Measurements from ENCODE around the gene YBEY. TPM values are rescaled to one million over a fixed set of nuclear protein-coding genes. Genes with fewer than 3 reads are reported as not detected.

The YBEY gene
- total RNA-seq, 1 donor from 2014 or later = 10.6 TPM

GRCh38 chr21:46264690-46265144 is 21.4 kb upstream of the YBEY start:
- no peak overlapping the region for H3K4me3 Mint-ChIP-seq (ENCODE audit: unreplicated experiment)
- no peak for TF ChIP-seq CTCF (IDR thresholded peaks at IDR 0.05)
- no peaks in the 10 kb centered on the region for H3K27me3 Mint-ChIP-seq (ENCODE audit: low read depth)
- H3K27ac Mint-ChIP-seq (ENCODE audit: unreplicated experiment) = no peak overlapping the region
- H3K9me3 Mint-ChIP-seq (ENCODE audit: low read depth) = no peaks in the 10 kb centered on the region
- no peaks in the 10 kb centered on the region for H3K4me1 Mint-ChIP-seq (ENCODE audit: low read depth)
- peaks cover 34% of the 10 kb centered on the region for H3K36me3 Mint-ChIP-seq (ENCODE audit: low read depth)
- no peak for DNase-seq (ENCODE audit: low spot score)

GRCh38 chr21:46265736-46266525 is 20.2 kb upstream of the YBEY start:
- H3K27me3 Mint-ChIP-seq (ENCODE audit: low read depth) = no peaks in the 10 kb centered on the region
- no peaks in the 10 kb centered on the region for H3K9me3 Mint-ChIP-seq (ENCODE audit: low read depth)
- DNase-seq (ENCODE audit: low spot score) = no peak
- no peak for TF ChIP-seq CTCF (IDR thresholded peaks at IDR 0.05)
- no peaks in the 10 kb centered on the region for H3K4me1 Mint-ChIP-seq (ENCODE audit: low read depth)
- peaks cover 36% of the 10 kb centered on the region for H3K36me3 Mint-ChIP-seq (ENCODE audit: low read depth)
- H3K27ac Mint-ChIP-seq (ENCODE audit: unreplicated experiment) = no peak overlapping the region
- H3K4me3 Mint-ChIP-seq (ENCODE audit: unreplicated experiment) = no peak overlapping the region

DNA sequence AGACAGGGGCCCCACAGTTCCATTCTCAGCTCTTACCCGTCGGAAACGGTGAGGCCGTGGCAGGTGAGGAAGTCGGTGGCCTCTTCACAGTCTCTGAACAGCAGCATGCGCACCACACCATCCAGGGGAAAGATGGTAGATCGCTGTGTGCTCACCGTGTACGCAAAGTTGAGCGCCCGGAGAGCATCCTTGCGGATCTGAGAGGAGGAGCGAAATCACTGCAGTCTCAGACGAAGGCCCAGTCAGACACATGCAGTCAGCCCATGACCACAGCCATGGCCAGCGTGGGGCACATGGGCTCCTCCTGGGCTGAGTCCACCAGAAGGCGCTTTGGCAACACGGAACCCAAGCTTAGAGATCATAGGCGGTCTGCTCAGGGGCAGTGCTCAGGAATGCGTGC is 19.2 kb upstream of the YBEY start:
- Mint-ChIP-seq H3K27ac (ENCODE audit: unreplicated experiment) (peak overlapping the region; percentile 24), H3K4me1 (ENCODE audit: low read depth) (no peaks in the 10 kb centered on the region), H3K36me3 (ENCODE audit: low read depth) (peaks cover 34% of the 10 kb centered on the region), H3K27me3 (ENCODE audit: low read depth) (no peaks in the 10 kb centered on the region), H3K9me3 (ENCODE audit: low read depth) (no peaks in the 10 kb centered on the region), H3K4me3 (ENCODE audit: unreplicated experiment) (no peak overlapping the region)
- no peak for TF ChIP-seq CTCF (IDR thresholded peaks at IDR 0.05)
- DNase-seq (ENCODE audit: low spot score) = no peak

- Mint-ChIP-seq H3K4me3 (ENCODE audit: unreplicated experiment) (no peak overlapping the region), H3K4me1 (ENCODE audit: low read depth) (no peaks in the 10 kb centered on the region), H3K27me3 (ENCODE audit: low read depth) (no peaks in the 10 kb centered on the region), H3K9me3 (ENCODE audit: low read depth) (no peaks in the 10 kb centered on the region), H3K36me3 (ENCODE audit: low read depth) (peaks cover 41% of the 10 kb centered on the region), H3K27ac (ENCODE audit: unreplicated experiment) (no peak overlapping the region)
- no peak for TF ChIP-seq CTCF (IDR thresholded peaks at IDR 0.05)
- no peak for DNase-seq (ENCODE audit: low spot score)
Measured at GRCh38 chr21:46268371-46268770, 17.8 kb upstream of the YBEY start.

- Mint-ChIP-seq H3K4me1 (ENCODE audit: low read depth) (no peaks in the 10 kb centered on the region), H3K4me3 (ENCODE audit: unreplicated experiment) (no peak overlapping the region), H3K27ac (ENCODE audit: unreplicated experiment) (no peak overlapping the region), H3K9me3 (ENCODE audit: low read depth) (no peaks in the 10 kb centered on the region), H3K27me3 (ENCODE audit: low read depth) (no peaks in the 10 kb centered on the region), H3K36me3 (ENCODE audit: low read depth) (peaks cover 48% of the 10 kb centered on the region)
- DNase-seq (ENCODE audit: low spot score) = no peak
- TF ChIP-seq CTCF (IDR thresholded peaks at IDR 0.05) = no peak
Measured at GRCh38 chr21:46269466-46269865, 16.7 kb upstream of the YBEY start.

Data from chondrocyte (in vitro differentiated cells).